ENCODE measurements around the gene FCF1.

GRCh38 chr14:74720526-74720925 lies 7.6 kb downstream of the FCF1 start:
- TF ChIP-seq CTCF (IDR thresholded peaks at IDR 0.05; ENCODE audit: poor library complexity) (no peak), EZH2phosphoT487 (IDR thresholded peaks at IDR 0.05; ENCODE audit: low read depth, severe bottlenecking, unreplicated experiment) (no peak), EZH2 (IDR thresholded peaks at IDR 0.05; ENCODE audit: borderline replicate concordance) (no peak)
